Neural progenitor cell (in vitro differentiated cells): Measurements from ENCODE around the gene SMG6. TPM values are rescaled to one million over a fixed set of nuclear protein-coding genes. Genes with fewer than 3 reads are reported as not detected.
A peak's percentile ranks its signal among the peaks of the same experiment; 100 is the strongest.

Experiments used
- DNase-seq: peaks from one replicate; pipeline ENCODE4 v3.0.0-alpha.2; 2016; ENCODE audit warnings: low spot score
- H2AFZ ChIP-seq: fragments of 200-600 bp; sonication (generic); replicated peaks from 2 replicates; pipeline ENCODE4 v1.6.1; 2016; ENCODE audit warnings: antibody characterized with exemption
- H3F3A ChIP-seq: fragments of 200-600 bp; sonication (generic); 2 replicates; pipeline ENCODE4 v1.6.1; 2016; ENCODE audit warnings: antibody characterized with exemption, low read depth
- H3K27ac ChIP-seq: fragments of 200-600 bp; sonication (generic); 2 replicates; pipeline ENCODE4 v1.5.1; 2016; ENCODE audit warnings: mild to moderate bottlenecking
- H3K27me3 ChIP-seq: fragments of 200-600 bp; sonication (generic); 2 replicates; pipeline ENCODE4 v1.6.1; 2016; ENCODE audit warnings: mild to moderate bottlenecking, moderate library complexity
- H3K36me3 ChIP-seq: fragments of 200-600 bp; sonication (generic); 2 replicates; pipeline ENCODE4 v1.5.1; 2016
- H3K4me1 ChIP-seq: fragments of 200-600 bp; sonication (generic); 2 replicates; pipeline ENCODE4 v1.6.1; 2016; ENCODE audit warnings: mixed run types
- H3K4me2 ChIP-seq: fragments of 200-600 bp; sonication (generic); 2 replicates; pipeline ENCODE4 v1.6.1; 2016
- H3K4me3 ChIP-seq: fragments of 200-600 bp; sonication (generic); 2 replicates; pipeline ENCODE4 v1.5.1; 2016
- H3K79me2 ChIP-seq: fragments of 200-600 bp; sonication (generic); 2 replicates; pipeline ENCODE4 v1.6.1; 2016; ENCODE audit warnings: low read depth
- H3K9ac ChIP-seq: fragments of 200-600 bp; sonication (generic); 2 replicates; pipeline ENCODE4 v1.6.1; 2016
- H3K9me3 ChIP-seq: fragments of 200-600 bp; sonication (generic); 2 replicates; pipeline ENCODE4 v1.5.1; 2016; ENCODE audit warnings: low read depth
- H4K20me1 ChIP-seq: fragments of 200-600 bp; sonication (generic); 2 replicates; pipeline ENCODE4 v1.6.1; 2016; ENCODE audit warnings: low read depth
- H3K27ac Mint-ChIP-seq: 3 replicates; pipeline ENCODE4 v1.8.0; 2021; ENCODE audit warnings: mixed read lengths
- H3K27me3 Mint-ChIP-seq: 2 replicates; pipeline ENCODE4 v1.8.0; 2022; ENCODE audit warnings: low read depth, mild to moderate bottlenecking, inconsistent platforms, moderate library complexity, mixed read lengths; ENCODE audit not compliant: insufficient read depth
- H3K36me3 Mint-ChIP-seq: 3 replicates; pipeline ENCODE4 v1.8.0; 2021; ENCODE audit warnings: mixed read lengths
- H3K4me1 Mint-ChIP-seq: 3 replicates; pipeline ENCODE4 v1.8.0; 2021; ENCODE audit warnings: mixed read lengths
- H3K4me3 Mint-ChIP-seq: 3 replicates; pipeline ENCODE4 v1.8.0; 2021; ENCODE audit warnings: mild to moderate bottlenecking, moderate library complexity, mixed read lengths
- H3K9me3 Mint-ChIP-seq: 3 replicates; pipeline ENCODE4 v1.8.0; 2020; ENCODE audit warnings: mixed read lengths
- EZH2 ChIP-seq: fragments of 200-600 bp; sonication (generic); IDR thresholded peaks from 2 replicates; pipeline ENCODE4 v1.6.1; 2017; ENCODE audit warnings: antibody characterized with exemption, mild to moderate bottlenecking, moderate library complexity
- EZH2phosphoT487 ChIP-seq: fragments of 200-600 bp; sonication (generic); IDR thresholded peaks from 2 replicates; pipeline ENCODE4 v1.6.1; 2017; ENCODE audit warnings: antibody characterized with exemption
- total RNA-seq: library from RNA; depleted of rRNA; stranded (reverse); fragments of >200 nt; gene quantifications from 2 replicates; pipeline ENCODE4 v1.2.3, GENCODE V29; 2015; ENCODE audit warnings: low replicate concordance
- TF ChIP-seq, protein P1 (sequence below): fragments of 200-600 bp; sonication (generic); IDR thresholded peaks from 2 replicates; pipeline ENCODE4 v1.5.1; 2017; ENCODE audit warnings: antibody characterized with exemption, mild to moderate bottlenecking

The SMG6 gene
- total RNA-seq, 1 donor from 2014 or later: 19.0 TPM

- peak; percentile 38 for DNase-seq
- Histone ChIP-seq H2AFZ (no peak overlapping the region), H3K4me1 (peaks cover 19% of the 10 kb centered on the region), H4K20me1 (no peaks in the 10 kb centered on the region), H3K4me2 (peak overlapping the region; percentile 43), H3K4me3 (no peak overlapping the region), H3K36me3 (no peaks in the 10 kb centered on the region), H3K9me3 (no peaks in the 10 kb centered on the region), H3K9ac (no peak overlapping the region), H3K27me3 (no peaks in the 10 kb centered on the region), H3F3A (no peaks in the 10 kb centered on the region), H3K79me2 (no peaks in the 10 kb centered on the region), H3K27ac (peak overlapping the region; percentile 39)
- Mint-ChIP-seq H3K27ac (peak overlapping the region; percentile 22), H3K9me3 (no peaks in the 10 kb centered on the region), H3K27me3 (no peaks in the 10 kb centered on the region), H3K4me1 (peaks cover 31% of the 10 kb centered on the region), H3K36me3 (peaks cover 24% of the 10 kb centered on the region), H3K4me3 (no peak overlapping the region)
- TF ChIP-seq, protein P1, sequence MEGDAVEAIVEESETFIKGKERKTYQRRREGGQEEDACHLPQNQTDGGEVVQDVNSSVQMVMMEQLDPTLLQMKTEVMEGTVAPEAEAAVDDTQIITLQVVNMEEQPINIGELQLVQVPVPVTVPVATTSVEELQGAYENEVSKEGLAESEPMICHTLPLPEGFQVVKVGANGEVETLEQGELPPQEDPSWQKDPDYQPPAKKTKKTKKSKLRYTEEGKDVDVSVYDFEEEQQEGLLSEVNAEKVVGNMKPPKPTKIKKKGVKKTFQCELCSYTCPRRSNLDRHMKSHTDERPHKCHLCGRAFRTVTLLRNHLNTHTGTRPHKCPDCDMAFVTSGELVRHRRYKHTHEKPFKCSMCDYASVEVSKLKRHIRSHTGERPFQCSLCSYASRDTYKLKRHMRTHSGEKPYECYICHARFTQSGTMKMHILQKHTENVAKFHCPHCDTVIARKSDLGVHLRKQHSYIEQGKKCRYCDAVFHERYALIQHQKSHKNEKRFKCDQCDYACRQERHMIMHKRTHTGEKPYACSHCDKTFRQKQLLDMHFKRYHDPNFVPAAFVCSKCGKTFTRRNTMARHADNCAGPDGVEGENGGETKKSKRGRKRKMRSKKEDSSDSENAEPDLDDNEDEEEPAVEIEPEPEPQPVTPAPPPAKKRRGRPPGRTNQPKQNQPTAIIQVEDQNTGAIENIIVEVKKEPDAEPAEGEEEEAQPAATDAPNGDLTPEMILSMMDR: no peak
- TF ChIP-seq EZH2 (no peak), EZH2phosphoT487 (no peak)
These were observed 122.2 kb downstream of the SMG6 start for GRCh38 chr17:2181206-2181896.

DNA sequence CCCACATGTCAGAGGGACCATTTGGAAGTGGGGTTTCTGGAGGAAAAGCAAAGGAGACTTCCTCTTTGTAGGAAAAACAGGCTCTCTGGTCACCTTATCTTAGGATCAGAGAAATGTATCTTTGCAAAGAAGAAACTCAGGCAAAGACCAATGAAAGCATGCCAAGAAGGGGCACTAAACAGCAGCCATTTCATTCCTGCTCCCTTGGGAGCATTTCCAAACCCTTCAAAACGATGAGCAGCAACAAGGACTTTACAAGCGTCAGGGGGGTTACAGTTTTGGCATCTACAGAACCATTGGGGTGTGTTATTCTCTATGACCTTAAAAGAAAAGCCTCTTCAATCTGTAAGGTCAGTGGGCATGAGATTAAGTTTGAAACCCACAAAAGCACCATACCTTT lies 122.8 kb downstream of the SMG6 start:
- no peaks in the 10 kb centered on the region for H3K36me3 ChIP-seq
- H3K9ac ChIP-seq: no peak overlapping the region
- no peaks in the 10 kb centered on the region for H3K27me3 ChIP-seq
- TF ChIP-seq EZH2phosphoT487 (no peak), EZH2 (no peak)
- TF ChIP-seq, protein P1: no peak
- DNase-seq: no peak
- no peaks in the 10 kb centered on the region for H3K79me2 ChIP-seq
- H3K9me3 ChIP-seq: no peaks in the 10 kb centered on the region
- Mint-ChIP-seq H3K4me3 (no peak overlapping the region), H3K9me3 (no peaks in the 10 kb centered on the region), H3K27me3 (no peaks in the 10 kb centered on the region), H3K27ac (no peak overlapping the region), H3K36me3 (peaks cover 22% of the 10 kb centered on the region), H3K4me1 (peaks cover 31% of the 10 kb centered on the region)
- H2AFZ ChIP-seq: no peak overlapping the region
- no peak overlapping the region for H3K27ac ChIP-seq
- no peaks in the 10 kb centered on the region for H3F3A ChIP-seq
- H4K20me1 ChIP-seq: no peaks in the 10 kb centered on the region
- peaks cover 19% of the 10 kb centered on the region for H3K4me1 ChIP-seq
- H3K4me2 ChIP-seq: no peak overlapping the region
- no peak overlapping the region for H3K4me3 ChIP-seq

DNA sequence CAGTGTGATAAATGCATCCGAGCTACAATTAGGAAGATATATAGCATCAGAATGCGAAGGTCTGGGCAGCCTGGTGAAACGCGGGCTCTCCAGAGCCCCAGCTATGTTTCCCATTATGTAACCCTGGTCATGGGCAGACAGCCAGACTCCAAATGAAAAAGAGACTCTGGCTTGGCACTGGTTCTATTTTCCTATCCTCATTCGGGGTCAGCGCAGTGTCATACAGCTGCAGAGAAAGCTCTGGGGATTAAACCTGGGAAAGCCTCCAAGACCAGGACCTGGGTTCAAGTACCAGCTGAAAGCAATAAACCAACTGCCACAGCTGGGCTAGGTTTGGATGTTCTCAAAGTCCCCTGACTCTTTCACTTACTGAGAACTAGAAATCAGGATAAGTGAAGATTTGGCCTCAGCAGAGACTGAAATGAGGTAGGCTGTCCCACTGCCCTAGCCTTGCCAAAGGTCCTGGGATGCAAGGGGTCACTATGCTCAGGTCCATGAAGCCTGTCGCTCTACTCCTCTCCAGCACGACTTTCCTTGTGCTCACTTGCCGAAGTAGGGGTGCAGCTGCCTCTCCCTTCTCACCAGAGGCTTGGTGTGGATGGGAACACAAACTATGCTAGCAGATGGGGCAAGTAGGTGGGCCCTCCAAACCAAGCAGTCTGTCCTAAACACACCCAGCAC lies 123.8 kb downstream of the SMG6 start:
- no peaks in the 10 kb centered on the region for H3K9me3 Mint-ChIP-seq
- H3K4me2 ChIP-seq: no peak overlapping the region
- no peaks in the 10 kb centered on the region for H4K20me1 ChIP-seq
- H3K27ac ChIP-seq: no peak overlapping the region
- H3K9me3 ChIP-seq: no peaks in the 10 kb centered on the region
- no peak overlapping the region for H3K4me3 Mint-ChIP-seq
- peaks cover 19% of the 10 kb centered on the region for H3K4me1 ChIP-seq
- TF ChIP-seq EZH2: no peak
- TF ChIP-seq, protein P1: no peak
- TF ChIP-seq EZH2phosphoT487: no peak
- H3K27ac Mint-ChIP-seq: peak overlapping the region; percentile 78
- peaks cover 15% of the 10 kb centered on the region for H3K36me3 Mint-ChIP-seq
- no peak overlapping the region for H3K9ac ChIP-seq
- DNase-seq: no peak
- no peaks in the 10 kb centered on the region for H3F3A ChIP-seq
- H2AFZ ChIP-seq: no peak overlapping the region
- no peaks in the 10 kb centered on the region for H3K79me2 ChIP-seq
- no peaks in the 10 kb centered on the region for H3K27me3 ChIP-seq
- no peak overlapping the region for H3K4me3 ChIP-seq
- H3K36me3 ChIP-seq: no peaks in the 10 kb centered on the region
- no peaks in the 10 kb centered on the region for H3K27me3 Mint-ChIP-seq
- H3K4me1 Mint-ChIP-seq: peaks cover 33% of the 10 kb centered on the region
